HG02981 (cell line): Measurements from ENCODE around the gene IRF9.

Experiments used
- ATAC-seq: cut with Tn5 transposase; IDR thresholded peaks from one replicate; pipeline ENCODE4 v1.9.1; 2021; ENCODE audit warnings: mild to moderate bottlenecking, moderate library complexity; ENCODE audit not compliant: unreplicated experiment

The IRF9 gene

DNA sequence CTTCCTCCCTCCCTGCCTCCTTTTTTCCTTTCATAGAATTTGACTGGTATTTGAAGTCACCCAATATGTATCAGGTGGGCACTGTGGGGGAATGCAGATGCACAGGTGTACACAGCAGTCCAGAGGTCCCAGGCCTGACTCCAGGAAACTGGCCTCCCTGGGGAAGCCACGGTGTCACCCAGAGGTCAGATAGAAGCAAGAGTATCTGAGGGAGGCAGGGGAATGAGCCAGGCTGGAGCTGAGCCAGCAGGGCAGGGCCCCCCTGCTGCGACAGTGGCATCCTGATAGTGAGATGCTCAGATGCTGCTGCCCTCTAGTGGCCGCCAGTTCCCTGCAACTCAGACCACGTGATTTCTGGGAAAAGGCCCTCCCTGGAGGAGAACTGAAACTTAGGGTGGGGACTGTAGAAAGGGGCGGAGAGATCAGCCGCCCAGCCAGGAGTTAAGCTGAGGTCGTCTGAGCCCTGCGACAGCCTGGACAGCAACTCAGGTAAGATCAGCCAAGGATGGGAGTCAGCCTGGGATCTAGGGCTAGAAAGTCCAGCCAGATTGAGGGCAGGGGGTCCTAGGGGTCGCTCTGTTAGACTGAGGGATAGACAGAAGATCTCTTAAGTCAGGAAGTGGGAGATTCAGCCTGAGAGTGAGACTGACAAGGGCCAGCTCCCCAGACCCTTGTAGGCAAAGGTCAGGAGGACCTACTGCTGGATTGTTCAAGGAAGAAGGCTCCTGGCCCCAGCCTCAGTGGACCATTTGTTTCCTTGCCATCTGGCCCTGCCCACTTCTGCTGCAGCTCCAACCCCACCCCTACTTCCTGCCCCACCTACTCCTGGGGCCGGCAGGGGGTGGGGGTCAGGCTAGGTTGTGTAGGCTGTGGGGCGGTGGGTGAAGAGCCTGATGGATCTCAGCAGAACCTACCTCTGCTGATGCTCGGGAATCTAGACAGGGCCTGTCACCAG is at the start of gene IRF9:
TSS of gene IRF9 (plus strand) at position 416 of the 955 bp plus-strand sequence. CDS start 880 bp downstream, outside the sequence.
- peak; percentile 76 for ATAC-seq

DNA sequence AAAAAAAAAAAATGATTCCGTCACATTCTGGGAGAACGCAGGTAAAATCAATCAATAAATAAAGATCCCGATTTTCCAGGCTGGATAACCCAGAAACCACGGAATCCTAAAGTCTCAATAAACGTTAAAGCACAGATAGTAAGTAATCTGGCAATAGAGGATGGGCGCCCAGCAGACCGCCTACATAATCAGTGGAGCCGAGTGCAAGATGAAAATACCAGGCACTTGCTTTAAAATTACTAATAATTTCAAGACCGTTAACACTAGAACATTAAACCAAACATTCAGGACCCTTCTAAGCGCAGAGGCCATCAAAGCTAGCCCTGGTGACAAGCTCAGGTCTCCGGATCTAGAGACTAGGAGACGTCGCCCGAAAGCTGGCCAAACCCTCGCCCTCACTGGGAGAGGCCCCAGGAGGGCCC is 47.7 kb upstream of the IRF9 start:
- no peak for ATAC-seq

- peak; percentile 29 for ATAC-seq
Measured at GRCh38 chr14:24113801-24114531, 47.1 kb upstream of the IRF9 start.

DNA sequence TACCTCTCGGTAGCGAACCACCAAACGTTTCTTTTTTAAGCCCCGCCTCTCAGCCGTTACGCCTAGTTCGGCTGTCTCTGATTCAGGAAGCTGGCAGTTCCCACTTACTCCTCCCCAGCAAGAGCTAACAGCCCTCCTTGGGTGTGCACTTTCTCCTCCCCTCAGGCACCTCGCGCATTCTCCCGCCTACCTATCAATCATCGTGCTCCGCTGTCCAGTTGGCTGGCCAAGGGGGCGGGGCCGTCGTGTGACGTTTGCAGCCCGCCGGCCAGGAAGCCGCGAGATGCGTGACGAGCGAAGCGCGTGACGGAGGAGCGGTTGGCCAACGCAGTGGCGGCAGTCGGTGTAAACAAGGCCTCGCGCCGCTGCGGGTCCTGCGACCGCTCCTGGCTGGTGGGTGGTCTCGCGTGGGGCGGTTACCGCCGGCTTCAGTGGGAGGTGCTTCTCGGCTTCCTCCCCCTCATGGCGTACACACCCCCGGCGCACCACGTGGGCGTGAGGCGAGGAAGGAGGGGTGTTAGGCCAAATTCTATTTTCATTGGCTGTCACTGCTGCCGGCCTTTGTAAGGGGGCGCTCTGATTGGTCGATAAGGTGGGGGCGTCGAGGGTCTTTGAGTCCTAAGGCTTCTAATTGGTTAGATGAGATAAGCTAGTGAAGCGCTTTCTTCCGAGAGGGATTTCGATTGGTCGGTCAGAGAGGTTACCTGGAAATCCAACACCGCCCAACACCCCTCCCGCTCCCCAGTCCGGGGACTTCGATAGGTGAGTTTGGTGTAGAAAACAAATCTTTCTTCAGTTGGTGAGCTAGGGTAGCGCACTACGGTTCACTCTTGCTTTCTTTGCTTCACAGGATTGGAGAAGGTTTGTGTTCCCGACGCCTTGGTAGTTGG is 46.3 kb upstream of the IRF9 start, which contains the start of the genes DCAF11 and NRL:
TSS of gene DCAF11 (plus strand) at position 246 of the 890 bp plus-strand sequence. CDS start 818 bp downstream, outside the sequence.
TSS of gene NRL (minus strand) at position 418 of the 890 bp plus-strand sequence. CDS start 32,101 bp downstream, outside the sequence.
- peak; percentile 81 for ATAC-seq

DNA sequence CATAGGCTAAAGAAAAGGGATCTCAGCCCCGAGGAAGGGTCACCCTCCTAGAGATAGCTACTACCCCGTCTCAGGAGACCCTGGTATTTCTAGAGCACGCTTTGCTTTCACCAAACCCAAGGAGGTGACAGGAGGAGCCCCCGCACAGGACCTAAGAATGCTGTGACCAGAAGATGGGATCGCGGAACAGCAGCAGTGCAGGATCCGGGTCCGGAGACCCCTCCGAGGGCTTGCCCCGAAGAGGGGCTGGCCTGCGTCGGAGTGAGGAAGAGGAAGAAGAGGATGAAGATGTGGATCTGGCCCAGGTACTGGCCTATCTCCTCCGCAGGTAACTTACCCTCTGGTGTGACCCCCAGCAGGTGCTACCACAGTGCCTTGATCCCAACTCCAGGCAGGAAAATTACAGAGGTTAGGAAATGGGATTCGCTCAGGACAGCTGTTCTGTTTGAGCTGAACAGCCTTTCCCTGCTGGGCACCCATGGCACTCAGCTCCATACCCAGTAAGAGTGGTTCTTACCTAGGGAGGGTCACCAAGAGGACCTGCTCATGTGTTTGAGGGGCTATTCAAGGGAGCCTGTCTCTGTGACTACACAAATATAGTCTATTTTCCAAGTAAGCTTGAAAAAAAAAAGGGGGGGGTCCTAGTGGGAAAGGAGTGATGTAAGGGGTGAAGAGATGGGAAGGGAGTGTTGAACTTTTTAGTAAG is 45.5 kb upstream of the IRF9 start:
- ATAC-seq, result no peak

GRCh38 chr14:24116128-24116814 is 44.8 kb upstream of the IRF9 start:
- no peak for ATAC-seq

DNA sequence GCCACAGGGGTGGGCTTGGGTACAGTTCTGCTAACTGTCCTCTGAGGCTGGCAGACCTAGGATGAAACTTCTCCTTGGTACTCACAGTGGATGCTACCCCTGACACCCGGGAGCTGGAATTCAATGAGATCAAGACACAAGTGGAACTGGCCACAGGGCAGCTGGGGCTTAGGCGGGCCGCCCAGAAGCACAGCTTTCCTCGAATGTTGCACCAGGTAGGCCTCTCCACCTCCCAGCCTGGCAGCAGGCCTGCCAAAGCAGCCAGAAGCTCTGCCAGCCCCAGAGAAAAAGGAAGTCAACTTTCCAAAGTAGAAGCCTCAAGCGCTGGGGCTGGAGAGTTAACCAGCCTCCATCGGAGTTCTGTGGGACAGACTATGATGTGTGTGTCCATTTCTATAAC is 43.9 kb upstream of the IRF9 start:
- no peak for ATAC-seq

DNA sequence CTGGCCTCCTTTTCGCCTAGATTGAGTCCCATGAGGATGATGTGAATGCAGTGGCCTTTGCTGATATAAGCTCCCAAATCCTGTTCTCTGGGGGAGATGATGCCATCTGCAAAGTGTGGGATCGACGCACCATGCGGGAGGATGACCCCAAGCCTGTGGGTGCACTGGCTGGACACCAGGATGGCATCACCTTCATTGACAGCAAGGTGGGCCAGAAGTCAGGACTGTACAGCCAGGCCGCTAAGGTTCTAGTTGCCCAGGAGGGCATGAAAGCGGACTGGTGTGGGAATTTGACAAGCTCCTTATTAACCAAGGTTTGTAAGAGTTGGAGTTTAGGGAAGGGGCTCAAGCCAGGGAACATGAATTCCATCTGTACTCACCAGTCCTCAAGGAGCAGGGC is 41.4 kb upstream of the IRF9 start:
- no peak for ATAC-seq

DNA sequence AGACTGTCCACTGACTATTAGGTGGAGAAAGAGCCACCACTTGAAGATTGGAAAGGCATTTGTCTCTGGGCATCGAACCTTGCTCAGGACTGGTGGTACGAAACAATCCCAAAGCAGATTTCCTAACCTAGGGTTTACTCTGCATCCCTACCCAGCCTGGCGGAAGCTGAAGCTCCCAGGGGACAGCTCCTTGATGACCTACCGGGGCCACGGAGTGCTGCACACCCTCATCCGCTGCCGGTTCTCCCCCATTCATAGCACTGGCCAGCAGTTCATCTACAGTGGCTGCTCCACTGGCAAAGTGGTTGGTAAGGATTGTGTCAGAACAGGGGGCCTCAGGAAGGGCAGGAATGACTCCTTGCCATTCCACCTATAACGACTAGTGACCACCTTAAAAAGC is 39.9 kb upstream of the IRF9 start:
- ATAC-seq, result no peak

GRCh38 chr14:24122416-24122815 is 38.6 kb upstream of the IRF9 start:
- ATAC-seq, result no peak

DNA sequence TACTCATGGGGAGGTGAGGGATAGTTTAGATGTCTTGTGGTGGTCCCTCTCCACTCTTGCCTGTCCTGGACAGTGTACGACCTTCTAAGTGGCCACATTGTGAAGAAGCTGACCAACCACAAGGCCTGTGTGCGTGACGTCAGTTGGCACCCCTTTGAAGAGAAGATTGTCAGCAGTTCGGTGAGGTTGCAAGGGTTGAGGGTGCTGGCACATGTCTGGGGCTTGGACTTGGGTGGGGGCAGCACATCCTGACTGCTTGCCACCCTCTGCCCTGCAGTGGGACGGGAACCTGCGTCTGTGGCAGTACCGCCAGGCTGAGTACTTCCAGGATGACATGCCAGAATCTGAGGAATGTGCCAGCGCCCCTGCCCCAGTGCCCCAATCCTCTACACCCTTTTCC is 38.2 kb upstream of the IRF9 start:
- no peak for ATAC-seq

GRCh38 chr14:24123424-24124417 is 37.3 kb upstream of the IRF9 start:
- peak; percentile 45 for ATAC-seq

GRCh38 chr14:24126939-24127338 is 34.1 kb upstream of the IRF9 start:
- no peak for ATAC-seq

DNA sequence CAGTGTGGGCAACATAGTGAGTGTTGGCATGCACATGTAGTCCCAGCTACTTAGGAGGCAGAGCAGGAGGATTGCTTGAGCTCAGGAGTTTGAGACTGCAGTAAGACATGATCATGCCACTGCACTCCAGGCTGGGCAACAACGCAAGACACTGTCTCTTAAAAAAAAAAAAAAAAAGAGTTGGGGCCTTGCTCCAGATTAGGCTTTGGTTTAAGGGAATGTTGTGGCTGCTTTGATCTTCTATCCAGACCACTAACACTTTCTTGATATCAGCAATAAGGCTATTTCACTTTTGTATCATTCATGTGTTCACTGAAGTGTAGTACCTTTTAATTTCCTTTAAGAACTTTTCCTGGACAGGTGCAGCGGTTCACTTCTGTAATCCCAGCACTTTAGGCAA is 33.4 kb upstream of the IRF9 start:
- no peak for ATAC-seq

GRCh38 chr14:24129410-24129998 is 31.6 kb upstream of the IRF9 start:
- ATAC-seq, result no peak

DNA sequence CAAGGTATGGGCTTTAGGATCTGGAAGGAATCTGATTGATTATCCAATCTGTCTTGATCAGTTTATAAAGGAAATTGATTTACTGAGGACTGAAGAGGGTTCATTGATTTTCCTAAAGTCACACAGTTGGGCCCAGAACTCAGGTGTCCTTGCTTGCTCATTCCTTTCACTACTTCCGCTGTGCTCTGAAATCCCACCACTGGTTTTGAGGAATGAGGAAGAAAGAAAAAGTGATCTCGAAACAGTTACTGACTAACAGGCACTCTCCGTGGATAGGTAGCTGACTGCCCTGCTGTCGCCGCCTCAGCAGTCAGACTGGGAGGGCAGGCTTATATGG is 30.7 kb upstream of the IRF9 start, which contains the start of gene FITM1:
TSS of gene FITM1 (plus strand) at position 280 of the 337 bp plus-strand sequence. CDS start 905 bp downstream, outside the sequence.
- ATAC-seq, result no peak

DNA sequence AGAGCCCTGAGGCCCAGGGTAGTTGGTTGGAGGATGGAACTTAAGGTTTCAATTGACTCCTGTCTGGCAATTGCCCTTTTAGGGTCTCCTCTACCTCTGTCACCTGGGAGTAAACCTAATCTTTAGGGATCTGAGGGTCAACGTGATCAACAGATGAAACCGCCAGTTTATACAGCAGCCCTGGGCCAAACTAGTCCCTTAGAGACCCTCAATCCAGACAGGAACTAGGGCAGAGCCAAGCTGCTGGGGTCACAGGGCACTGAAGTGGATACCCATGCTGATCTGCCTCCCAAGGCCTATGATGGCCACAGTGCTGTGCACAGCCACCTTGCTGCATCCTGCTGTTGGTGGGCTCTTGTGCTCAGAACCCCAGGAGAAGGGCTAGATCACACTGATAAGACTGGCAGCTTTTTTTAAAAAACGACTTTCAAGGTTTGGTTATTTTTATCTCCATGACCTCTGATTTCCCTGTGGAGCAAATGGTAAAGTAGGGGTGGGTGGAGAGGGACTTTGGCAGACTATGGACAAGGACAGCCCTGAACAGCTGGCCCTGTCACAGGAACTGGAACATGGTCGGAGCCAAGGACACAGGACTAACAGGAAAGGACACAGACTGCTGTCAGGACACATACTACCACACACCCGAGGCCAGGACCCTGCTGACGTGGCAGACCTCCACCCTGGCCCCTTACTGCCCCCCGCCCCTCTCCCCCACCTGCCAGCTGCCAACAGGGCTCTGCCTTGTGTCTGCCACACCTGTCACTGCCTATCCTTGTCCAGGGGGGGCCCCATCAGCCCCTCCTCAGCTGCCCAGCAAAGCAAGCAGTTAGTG is 30.1 kb upstream of the IRF9 start:
- no peak for ATAC-seq
